SIG-M5 (cell line): Measurements from ENCODE around the gene VBP1.
"Not testable (repeated sequence)": the region's sequence is repeated elsewhere in the genome, so short reads cannot be mapped to it uniquely, and the experiment has no call there.

Experiments used
- DNase-seq: peaks from one replicate; lab custom pipeline; 2025; lab: John Stamatoyannopoulos, UW

Gene VBP1

DNA sequence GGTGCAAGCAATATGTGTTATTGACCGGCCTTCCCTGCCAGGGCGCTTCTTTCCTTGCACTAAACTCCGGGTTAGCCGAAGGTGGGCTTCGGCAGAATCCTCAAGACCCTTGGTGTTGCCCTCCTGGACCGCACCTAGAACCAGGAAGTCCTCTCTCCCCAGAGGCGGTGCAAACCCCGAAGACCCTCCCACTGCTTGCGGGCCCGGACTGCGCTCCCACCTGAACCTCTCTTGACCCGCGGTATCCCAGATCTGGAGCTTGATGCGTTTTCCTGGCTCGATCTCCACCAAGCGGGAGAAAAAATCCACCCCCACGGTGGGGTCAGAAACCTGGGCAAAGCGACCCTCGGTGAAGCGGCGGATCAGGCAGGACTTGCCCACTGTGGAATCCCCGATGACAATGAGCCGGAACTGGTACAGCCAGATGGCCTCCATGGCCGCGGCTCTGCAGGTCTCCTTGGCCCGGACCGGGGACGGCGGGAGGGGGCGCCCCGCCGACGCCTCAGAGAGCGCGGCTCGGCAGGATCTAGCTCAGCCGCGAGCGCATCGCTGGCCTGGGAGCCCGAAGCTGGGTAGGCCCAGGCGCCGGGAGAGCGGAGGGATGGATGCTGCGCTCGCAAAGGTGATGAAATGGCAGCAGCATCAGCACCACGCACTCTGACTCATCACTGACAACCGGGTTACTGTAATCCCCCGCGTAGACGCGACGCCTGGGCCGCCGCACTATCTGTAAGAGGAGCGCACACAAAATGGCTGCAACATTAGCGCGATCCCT lies 47.8 kb downstream of the VBP1 start, which contains the start of gene RAB39B:
Gene RAB39B, minus strand, starts transcription at position 638 of the 775 bp plus-strand sequence. Its CDS starts 203 bp downstream, at position 435.
- DNase-seq: no peak

DNA sequence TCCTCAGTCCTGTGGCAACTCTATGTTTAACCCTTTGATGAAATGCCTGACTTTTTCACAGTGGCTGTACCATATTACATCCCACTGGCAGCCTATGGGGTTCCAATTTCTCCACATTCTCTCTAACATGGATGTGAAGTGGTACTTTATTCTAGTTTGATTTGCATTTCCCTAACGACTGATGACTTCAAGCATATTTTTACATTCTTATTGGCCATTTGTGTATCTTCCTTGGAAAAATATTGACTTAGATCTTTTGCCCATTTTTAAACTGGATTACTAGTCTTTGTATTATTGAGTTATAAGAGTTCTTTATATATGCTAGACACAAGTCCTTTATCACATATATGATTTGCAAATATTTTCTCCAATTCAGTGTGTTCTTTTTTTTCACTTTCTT lies 50.2 kb downstream of the VBP1 start:
- no peak for DNase-seq

DNA sequence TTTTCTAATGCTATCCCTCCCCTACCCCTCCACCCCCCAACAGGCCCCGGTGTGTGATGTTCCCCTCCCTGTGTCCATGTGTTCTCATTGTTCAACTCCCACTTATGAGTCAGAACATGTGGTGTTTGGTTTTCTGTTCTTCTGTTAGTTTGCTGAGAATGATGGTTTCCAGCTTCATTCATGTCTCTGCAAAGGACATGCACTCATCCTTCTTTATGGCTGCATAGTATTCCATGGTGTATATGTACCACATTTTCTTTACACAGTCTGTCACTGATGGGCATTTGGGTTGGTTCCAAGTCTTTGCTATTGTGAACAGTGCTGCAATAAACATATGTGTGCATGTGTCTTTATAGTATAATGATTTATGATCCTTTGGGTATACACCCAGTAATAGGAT lies 51.7 kb downstream of the VBP1 start:
- DNase-seq: not testable (repeated sequence)

DNA sequence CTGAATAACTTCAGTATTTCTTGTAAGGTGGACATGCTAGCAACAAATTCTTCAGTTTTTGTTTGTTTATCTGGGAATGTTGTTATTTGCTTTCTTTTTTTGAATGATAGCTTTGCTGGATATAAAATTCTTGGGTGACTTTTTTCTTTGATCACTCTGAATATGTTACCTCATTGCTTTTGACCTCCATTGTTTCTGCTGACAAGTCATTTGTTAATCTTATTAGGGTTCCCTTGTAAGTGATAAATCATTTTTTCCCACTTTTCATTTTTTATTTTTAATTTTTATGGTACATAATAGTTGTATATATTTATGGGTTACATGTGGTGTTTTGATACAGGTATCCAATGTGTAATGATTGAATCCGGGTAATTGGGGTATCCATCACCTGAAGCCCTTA lies 54.7 kb downstream of the VBP1 start:
- no peak for DNase-seq

DNA sequence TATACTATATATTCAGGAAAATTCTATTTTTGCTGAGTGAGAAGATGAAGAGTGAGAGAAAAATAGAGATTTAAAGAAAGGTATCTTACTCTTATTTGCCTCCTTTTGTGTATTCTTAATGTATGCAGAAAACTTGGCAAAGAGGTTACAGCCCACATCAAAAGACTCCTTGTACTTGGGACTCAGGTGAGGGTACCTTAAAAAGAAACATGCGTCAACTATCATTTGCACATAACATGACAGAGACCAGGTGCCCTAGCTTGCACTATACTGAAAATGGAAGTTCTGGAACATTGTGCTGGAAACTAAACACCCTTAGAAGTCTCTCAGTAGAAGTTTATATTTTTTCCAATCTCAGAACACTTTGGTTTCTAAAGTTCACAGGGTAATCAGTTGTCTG lies 63.6 kb downstream of the VBP1 start:
- DNase-seq: no peak
